PC-3 (cell line): ENCODE measurements around the gene EYS.

Experiments used
- EZH2 ChIP-seq: fragments of 300-600 bp; sonication (generic); IDR thresholded peaks from one replicate; pipeline ENCODE4 v1.6.1; 2017; ENCODE audit warnings: antibody characterized with exemption, mild to moderate bottlenecking, low read length; ENCODE audit not compliant: unreplicated experiment
- EZH2phosphoT487 ChIP-seq: fragments of 300-600 bp; sonication (generic); IDR thresholded peaks from 2 replicates; pipeline ENCODE4 v1.6.1; 2018; ENCODE audit warnings: mild to moderate bottlenecking, antibody characterized with exemption, low read length, borderline replicate concordance
- TF ChIP-seq, protein P1 (sequence below): fragments of 300-600 bp; sonication (generic); conservative IDR thresholded peaks from 2 replicates; pipeline ENCODE4 v1.5.1; 2017; ENCODE audit warnings: antibody characterized with exemption, low read depth, mild to moderate bottlenecking, low read length

DNA sequence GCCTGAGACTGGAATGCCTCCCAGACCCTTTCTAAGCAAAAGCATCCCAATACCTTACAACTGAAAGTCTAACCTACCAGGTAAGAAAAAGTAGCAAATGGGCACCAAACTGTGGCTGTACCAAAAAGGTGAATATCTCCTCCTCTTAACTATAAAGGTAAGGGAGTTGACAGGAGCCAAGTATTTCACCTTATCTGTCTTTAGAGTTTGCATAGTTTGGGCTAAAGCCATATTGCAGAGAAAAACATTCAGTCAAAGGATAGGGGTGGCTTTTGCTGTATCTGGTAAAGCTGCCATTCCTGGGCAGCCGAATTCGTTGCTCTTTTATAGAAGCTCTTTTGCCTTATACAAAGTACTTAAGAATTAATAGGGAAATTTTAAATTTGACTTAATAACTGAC is 2033.3 kb downstream of the EYS start:
- TF ChIP-seq, protein P1, sequence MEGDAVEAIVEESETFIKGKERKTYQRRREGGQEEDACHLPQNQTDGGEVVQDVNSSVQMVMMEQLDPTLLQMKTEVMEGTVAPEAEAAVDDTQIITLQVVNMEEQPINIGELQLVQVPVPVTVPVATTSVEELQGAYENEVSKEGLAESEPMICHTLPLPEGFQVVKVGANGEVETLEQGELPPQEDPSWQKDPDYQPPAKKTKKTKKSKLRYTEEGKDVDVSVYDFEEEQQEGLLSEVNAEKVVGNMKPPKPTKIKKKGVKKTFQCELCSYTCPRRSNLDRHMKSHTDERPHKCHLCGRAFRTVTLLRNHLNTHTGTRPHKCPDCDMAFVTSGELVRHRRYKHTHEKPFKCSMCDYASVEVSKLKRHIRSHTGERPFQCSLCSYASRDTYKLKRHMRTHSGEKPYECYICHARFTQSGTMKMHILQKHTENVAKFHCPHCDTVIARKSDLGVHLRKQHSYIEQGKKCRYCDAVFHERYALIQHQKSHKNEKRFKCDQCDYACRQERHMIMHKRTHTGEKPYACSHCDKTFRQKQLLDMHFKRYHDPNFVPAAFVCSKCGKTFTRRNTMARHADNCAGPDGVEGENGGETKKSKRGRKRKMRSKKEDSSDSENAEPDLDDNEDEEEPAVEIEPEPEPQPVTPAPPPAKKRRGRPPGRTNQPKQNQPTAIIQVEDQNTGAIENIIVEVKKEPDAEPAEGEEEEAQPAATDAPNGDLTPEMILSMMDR = no peak
- TF ChIP-seq EZH2 (no peak), EZH2phosphoT487 (no peak)
